RWPE1 (cell line): ENCODE data around the gene COL27A1.

Experiments used
- CTCF ChIA-PET: fragments of 350-600 bp; sonication (Branson Sonifier 250); formaldehyde crosslinking; extraction: SDS; loops from one replicate; lab custom pipeline; 2021; lab: Yijun Ruan, JAX
- POLR2A ChIA-PET: fragments of 400-600 bp; formaldehyde crosslinking; extraction: SDS; loops from one replicate; lab custom pipeline; 2020; ENCODE audit warnings: antibody characterized with exemption; ENCODE audit not compliant: low non-redundant PET; lab: Yijun Ruan, JAX
- DNase-seq: peaks from one replicate; pipeline ENCODE4 v3.0.0; 2012; ENCODE audit warnings: low spot score
- H3K27ac ChIP-seq: fragments of 450-650 bp; 2 replicates; pipeline ENCODE4 v1.5.1; 2017
- TF ChIP-seq, protein P1 (sequence below): fragments of 450-650 bp; conservative IDR thresholded peaks from 2 replicates; pipeline ENCODE4 v1.5.1; 2017; ENCODE audit warnings: low read depth, mild to moderate bottlenecking

Gene COL27A1

DNA sequence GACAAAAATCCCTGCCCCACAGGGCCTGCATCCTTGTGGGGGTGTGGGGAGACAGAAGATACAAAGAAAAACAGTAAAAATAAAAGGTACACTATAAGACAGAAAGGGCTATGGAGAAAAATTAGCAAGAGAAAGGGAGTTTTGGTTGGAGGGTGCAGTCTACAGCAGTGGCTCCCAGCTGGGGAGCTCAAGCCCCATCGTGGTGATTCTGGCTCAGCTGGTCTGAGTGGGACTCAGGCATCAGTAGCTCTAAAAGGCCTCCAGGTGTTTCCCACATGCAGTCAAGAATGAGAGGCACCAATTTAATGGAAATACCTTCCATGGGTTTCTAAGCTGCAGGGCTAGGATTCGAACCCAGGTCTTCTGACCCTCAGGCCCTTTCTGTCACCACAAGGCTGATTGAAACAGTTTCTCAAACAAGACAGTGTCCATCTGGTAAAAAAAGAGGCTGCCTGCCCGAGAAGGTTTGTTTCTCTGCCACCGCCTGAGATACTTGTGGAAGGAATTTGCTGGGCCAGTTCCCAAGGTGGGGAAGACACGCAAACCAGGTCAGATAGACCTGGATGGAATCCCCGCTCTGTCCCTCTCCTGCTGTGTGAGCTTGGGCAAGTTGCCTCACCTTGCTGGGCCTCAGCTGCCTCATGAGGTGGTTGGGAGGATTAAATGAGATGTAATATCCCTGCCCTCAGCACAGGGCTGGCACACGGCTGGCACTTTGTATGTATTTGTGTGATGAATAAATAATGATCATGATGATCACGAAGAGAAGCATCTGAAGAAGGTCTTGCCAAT, 43.1 kb downstream of the COL27A1 start:
- POLR2A ChIA-PET = no interaction called here
- TF ChIP-seq, protein P1, sequence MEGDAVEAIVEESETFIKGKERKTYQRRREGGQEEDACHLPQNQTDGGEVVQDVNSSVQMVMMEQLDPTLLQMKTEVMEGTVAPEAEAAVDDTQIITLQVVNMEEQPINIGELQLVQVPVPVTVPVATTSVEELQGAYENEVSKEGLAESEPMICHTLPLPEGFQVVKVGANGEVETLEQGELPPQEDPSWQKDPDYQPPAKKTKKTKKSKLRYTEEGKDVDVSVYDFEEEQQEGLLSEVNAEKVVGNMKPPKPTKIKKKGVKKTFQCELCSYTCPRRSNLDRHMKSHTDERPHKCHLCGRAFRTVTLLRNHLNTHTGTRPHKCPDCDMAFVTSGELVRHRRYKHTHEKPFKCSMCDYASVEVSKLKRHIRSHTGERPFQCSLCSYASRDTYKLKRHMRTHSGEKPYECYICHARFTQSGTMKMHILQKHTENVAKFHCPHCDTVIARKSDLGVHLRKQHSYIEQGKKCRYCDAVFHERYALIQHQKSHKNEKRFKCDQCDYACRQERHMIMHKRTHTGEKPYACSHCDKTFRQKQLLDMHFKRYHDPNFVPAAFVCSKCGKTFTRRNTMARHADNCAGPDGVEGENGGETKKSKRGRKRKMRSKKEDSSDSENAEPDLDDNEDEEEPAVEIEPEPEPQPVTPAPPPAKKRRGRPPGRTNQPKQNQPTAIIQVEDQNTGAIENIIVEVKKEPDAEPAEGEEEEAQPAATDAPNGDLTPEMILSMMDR = no peak
- CTCF ChIA-PET = interaction anchor here (1.0 to 1.6 kb wide), 2 partner anchors 92 to 116 kb away, joined by 3 to 4 read pairs; no protein-coding TSS in a partner anchor

DNA sequence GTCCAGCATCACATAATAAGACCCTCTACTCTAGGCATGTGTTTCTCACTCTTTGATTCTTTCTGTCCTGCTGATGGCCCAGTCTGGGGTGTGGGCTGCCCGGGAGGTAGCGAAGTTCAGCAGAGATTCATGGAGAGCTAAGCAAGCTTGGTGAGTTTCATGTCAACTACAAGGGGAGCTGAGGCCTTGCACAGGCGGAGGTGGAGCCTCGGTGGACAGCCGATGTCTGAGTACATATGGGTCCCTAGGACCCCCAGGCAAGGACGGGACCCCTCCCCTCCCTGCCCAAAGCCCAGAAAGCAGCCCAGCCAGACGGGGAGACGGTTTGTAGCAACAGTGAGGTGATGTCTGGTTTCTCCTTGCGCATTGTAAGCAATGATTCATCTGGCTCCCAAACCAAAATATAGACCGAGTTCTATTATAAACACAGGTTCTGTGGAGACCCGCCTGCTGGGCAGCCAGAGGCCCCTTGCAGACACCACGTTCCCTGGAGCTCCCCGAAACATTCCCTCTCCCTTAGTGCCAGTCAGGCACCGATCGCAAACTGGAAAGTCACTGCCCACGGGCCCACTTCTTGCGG, 45.5 kb downstream of the COL27A1 start:
- POLR2A ChIA-PET = no interaction called here
- DNase-seq = no peak
- H3K27ac ChIP-seq = no peak overlapping the region
- CTCF ChIA-PET = interaction anchor here (0.6 kb wide), 1 partner anchor 93 kb away, joined by 3 read pairs; no protein-coding TSS in a partner anchor
- TF ChIP-seq, protein P1 = no peak

More for the DNA sequence above, 43.1 kb downstream of the COL27A1 start:
- no peak overlapping the region for H3K27ac ChIP-seq
- no peak for DNase-seq

DNA sequence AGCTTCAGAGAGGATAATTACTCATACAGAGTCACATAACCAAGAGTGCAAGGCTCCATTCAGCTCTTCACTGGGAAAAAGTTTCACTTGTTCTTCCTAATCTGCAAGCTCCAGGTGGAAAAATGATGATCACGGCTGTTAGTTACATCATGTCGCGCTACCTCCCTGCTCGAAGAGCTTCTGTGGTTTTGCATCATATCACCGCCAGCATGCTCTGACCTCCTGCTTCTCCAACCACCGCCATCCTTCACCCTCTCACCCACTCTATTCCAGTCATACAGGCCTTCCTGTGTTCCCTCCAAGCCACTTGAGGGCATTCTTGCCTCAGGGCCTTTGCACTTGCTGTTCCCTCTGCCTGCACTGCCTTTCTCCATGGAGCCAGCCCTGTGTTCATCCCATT, 47.1 kb downstream of the COL27A1 start:
- DNase-seq = no peak
- ChIA-PET CTCF (interaction anchor here (0.6 kb wide), 2 partner anchors 20 to 47 kb away, joined by 4 to 5 read pairs; partner anchors contain the start of gene COL27A1), POLR2A (no interaction called here)
- no peak overlapping the region; the same call in 1 of the 2 replicates for H3K27ac ChIP-seq
- TF ChIP-seq, protein P1 = no peak

DNA sequence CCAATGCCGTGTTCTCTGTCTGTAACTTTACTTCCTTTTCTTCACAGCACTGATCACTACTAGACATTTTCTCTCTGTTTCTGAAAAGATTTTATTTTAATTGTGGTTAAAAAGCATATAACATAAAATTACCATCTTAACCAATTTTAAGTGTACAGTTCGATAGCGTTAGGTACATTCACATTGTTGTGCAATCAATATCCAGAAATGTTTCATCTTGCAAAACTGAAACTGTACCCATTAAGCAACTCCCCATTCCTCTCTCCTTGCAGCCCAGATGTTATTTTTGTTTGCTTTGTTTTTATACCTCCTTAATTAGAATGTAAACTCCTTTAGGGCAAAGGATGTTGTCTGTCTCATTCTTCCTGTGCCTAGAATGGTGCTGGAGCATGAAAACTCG, 47.5 kb downstream of the COL27A1 start:
- H3K27ac ChIP-seq = no peak overlapping the region; the same call in 1 of the 2 replicates
- TF ChIP-seq, protein P1 = no peak
- DNase-seq = no peak
- ChIA-PET POLR2A (no interaction called here), CTCF (interaction anchor here (0.6 kb wide), 1 partner anchor 20 kb away, joined by 4 read pairs; no protein-coding TSS in a partner anchor)

GRCh38 chr9:114203410-114204140, 48.2 kb downstream of the COL27A1 start:
- CTCF ChIA-PET = interaction anchor here (1.0 kb wide), 1 partner anchor 87 kb away, joined by 5 read pairs; no protein-coding TSS in a partner anchor
- no peak for DNase-seq
- TF ChIP-seq, protein P1 = no peak
- H3K27ac ChIP-seq = no peak overlapping the region
- POLR2A ChIA-PET = no interaction called here

DNA sequence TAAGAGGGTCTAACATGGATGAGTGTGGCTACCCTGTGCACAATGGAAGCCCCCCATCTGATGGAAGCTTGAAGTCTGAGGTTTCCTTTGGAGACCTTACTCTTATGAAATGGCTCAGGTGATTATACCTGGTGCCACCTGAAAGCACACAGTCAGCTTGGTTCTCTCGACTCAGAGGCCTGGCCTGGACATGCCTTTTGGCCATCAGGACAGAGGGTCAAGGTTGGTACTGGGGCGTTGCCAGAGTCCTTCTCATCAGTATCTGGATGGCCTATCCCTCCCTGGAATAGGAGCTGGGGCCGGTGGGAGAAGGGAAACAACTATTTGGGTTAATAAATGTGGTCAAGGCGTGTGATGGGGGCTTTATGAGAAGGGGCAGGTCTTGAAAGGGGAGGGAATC, 48.9 kb downstream of the COL27A1 start:
- no peak for DNase-seq
- CTCF ChIA-PET = interaction anchor here (1.0 kb wide), 1 partner anchor 87 kb away, joined by 5 read pairs; no protein-coding TSS in a partner anchor

More for the DNA sequence above, 48.9 kb downstream of the COL27A1 start:
- POLR2A ChIA-PET = no interaction called here
- H3K27ac ChIP-seq = no peak overlapping the region
- TF ChIP-seq, protein P1 = no peak
